ENCODE measurements around the gene TBC1D16. TPM values are rescaled to one million over a fixed set of nuclear protein-coding genes. Genes with fewer than 3 reads are reported as not detected.

The TBC1D16 gene
- total and polyA plus RNA-seq, 11 donors: 5.3 to 22.1 (median 17.4) TPM

- Histone ChIP-seq H3K36me3 (peaks cover 0 to 11% (median 5%) of the 10 kb centered on the region in 9 donors), H3K4me1 (peaks cover 0 to 25% (median 9%) of the 10 kb centered on the region in 12 donors), H3K4me3 (peak overlapping the region; percentile 55 to 95 (median 84)), H3K27ac (peak overlapping the region in 11 of 12 donors; percentile 70 to 96 (median 89)), H3K9me3 (no peaks in the 10 kb centered on the region), H3K27me3 (peaks cover 0 to 9% (median 0%) of the 10 kb centered on the region in 9 donors)
- DNase-seq: peak in 2 of 5 donors; percentile 47 to 49
- no peak for TF ChIP-seq CTCF (IDR thresholded peaks at IDR 0.05)
- TF ChIP-seq POLR2A (IDR thresholded peaks at IDR 0.05): no peak
- ATAC-seq: peak; percentile 16 to 40 (median 31)
- WGBS, 4 donors: 1 to 3% (median 2%) methylated on average over 50 to 52 of the region's 52 CpGs
- intact Hi-C loops (cut with DNase I): loop anchor here in 2 of 10 donors (2.0 to 10.0 kb wide), 2 partner anchors 32 to 48 kb away; no protein-coding TSS in a partner anchor
These were observed 1.2 kb upstream of the TBC1D16 start for GRCh38 chr17:80036715-80037477.

GRCh38 chr17:80035937-80036714, 454 bp upstream of the TBC1D16 start, which contains the start of gene CCDC40:
Gene CCDC40, plus strand, starts transcription at chr17:80036642. Its CDS starts 21 bp downstream, at chr17:80036663.
- intact Hi-C loops (cut with DNase I): loop anchor here in 3 of 10 donors (1.0 to 10.0 kb wide), 3 partner anchors 28 to 49 kb away; no protein-coding TSS in a partner anchor
- DNase-seq (peak; percentile 88 to 92 (median 90)), ATAC-seq (peak; percentile 89 to 96 (median 96))
- Histone ChIP-seq H3K27ac (peak within 1 kb of the TSS; percentile 82 to 96 (median 88)), H3K9me3 (no peaks in the 10 kb centered on the region), H3K36me3 (peaks cover 0 to 9% (median 0%) of the 10 kb centered on the region in 9 donors), H3K4me3 (peak within 1 kb of the TSS; percentile 55 to 95 (median 84)), H3K4me1 (peaks cover 0 to 28% (median 9%) of the 10 kb centered on the region in 12 donors), H3K27me3 (peaks cover 0 to 9% (median 0%) of the 10 kb centered on the region in 9 donors)
- WGBS, 4 donors: 0 to 1% (median 0%) methylated on average over 39 to 89 of the region's 89 CpGs
- TF ChIP-seq CTCF (IDR thresholded peaks at IDR 0.05) (peak in 3 of 12 donors; percentile 24 to 39 (median 28)), POLR2A (IDR thresholded peaks at IDR 0.05) (peak in 1 of 2 donors; percentile 33)

- intact Hi-C loops (cut with DNase I): loop anchor here in 2 of 10 donors (1.0 to 10.0 kb wide), 2 partner anchors 27 to 50 kb away; no protein-coding TSS in a partner anchor
- Histone ChIP-seq H3K4me3 (peak overlapping the region; percentile 47 to 95 (median 83)), H3K27ac (peak overlapping the region; percentile 41 to 86 (median 74)), H3K36me3 (peaks cover 0 to 5% (median 0%) of the 10 kb centered on the region in 9 donors), H3K27me3 (peaks cover 0 to 9% (median 0%) of the 10 kb centered on the region in 9 donors), H3K4me1 (peaks cover 0 to 32% (median 9%) of the 10 kb centered on the region in 12 donors), H3K9me3 (no peaks in the 10 kb centered on the region)
- ATAC-seq (no peak), DNase-seq (peak in 3 of 5 donors; percentile 19 to 41 (median 32))
- WGBS, 4 donors: 4 to 6% (median 5%) methylated on average over 33 to 55 of the region's 55 CpGs
- TF ChIP-seq POLR2A (IDR thresholded peaks at IDR 0.05) (no peak), CTCF (IDR thresholded peaks at IDR 0.05) (no peak)
These were observed 633 bp downstream of the TBC1D16 start for GRCh38 chr17:80034791-80035686.
